ENCODE results near the gene FAF2.

Gene FAF2

GRCh38 chr5:176530393-176530982 is 82.3 kb downstream of the FAF2 start:
- H3K4me3 ChIP-seq (ENCODE audit: low read depth, low read length) = no peak overlapping the region
- ChIA-PET CTCF (no interaction called here), POLR2A (no interaction called here)
- DNase-seq (ENCODE audit: low read depth, low spot score) = no peak
- TF ChIP-seq CTCF (IDR thresholded peaks at IDR 0.05; ENCODE audit: insufficient read depth, low read length, missing control alignments) = no peak

GRCh38 chr5:176530983-176531901 is 83.1 kb downstream of the FAF2 start:
- no peak for TF ChIP-seq CTCF (IDR thresholded peaks at IDR 0.05; ENCODE audit: insufficient read depth, low read length, missing control alignments)
- no peak for DNase-seq (ENCODE audit: low read depth, low spot score)
- no peak overlapping the region for H3K4me3 ChIP-seq (ENCODE audit: low read depth, low read length)
- ChIA-PET POLR2A (no interaction called here), CTCF (interaction anchor here (1.1 kb wide), 1 partner anchor 83 kb away, joined by 3 read pairs; the partner anchor contains the start of gene FAF2)

GRCh38 chr5:176531902-176532493 is 83.8 kb downstream of the FAF2 start:
- POLR2A ChIA-PET = no interaction called here
- no peak for TF ChIP-seq CTCF (IDR thresholded peaks at IDR 0.05; ENCODE audit: insufficient read depth, low read length, missing control alignments)
- CTCF ChIA-PET = interaction anchor here (0.9 to 1.1 kb wide), 2 partner anchors 11 to 84 kb away, joined by 3 read pairs; partner anchors contain the start of gene FAF2
- no peak for DNase-seq (ENCODE audit: low read depth, low spot score)
- H3K4me3 ChIP-seq (ENCODE audit: low read depth, low read length) = no peak overlapping the region

GRCh38 chr5:176532795-176533194 is 84.6 kb downstream of the FAF2 start:
- no peak overlapping the region for H3K4me3 ChIP-seq (ENCODE audit: low read depth, low read length)
- ChIA-PET CTCF (interaction anchor here (0.9 to 1.6 kb wide), 2 partner anchors 10 to 85 kb away, joined by 3 to 7 read pairs; partner anchors contain the start of gene FAF2), POLR2A (no interaction called here)
- DNase-seq (ENCODE audit: low read depth, low spot score) = no peak
- TF ChIP-seq CTCF (IDR thresholded peaks at IDR 0.05; ENCODE audit: insufficient read depth, low read length, missing control alignments) = no peak

GRCh38 chr5:176533390-176533789 is 85.2 kb downstream of the FAF2 start:
- ChIA-PET CTCF (interaction anchor here (1.1 to 1.6 kb wide), 4 partner anchors 9 to 85 kb away, joined by 3 to 7 read pairs (median 4); partner anchors contain the start of gene FAF2), POLR2A (no interaction called here)
- no peak overlapping the region for H3K4me3 ChIP-seq (ENCODE audit: low read depth, low read length)
- TF ChIP-seq CTCF (IDR thresholded peaks at IDR 0.05; ENCODE audit: insufficient read depth, low read length, missing control alignments) = no peak
- DNase-seq (ENCODE audit: low read depth, low spot score) = no peak
